DMS53 treated with DMSO at 0.1 percent for 48 hours (cell line): ENCODE data around the gene SHC2.
A peak's percentile ranks its signal among the peaks of the same experiment; 100 is the strongest.
"Not testable (repeated sequence)": the region's sequence is repeated elsewhere in the genome, so short reads cannot be mapped to it uniquely, and the experiment has no call there.

Experiments
- DNase-seq: peaks from one replicate; lab custom pipeline; 2025; ENCODE audit not compliant: unreplicated experiment; lab: John Stamatoyannopoulos, UW

The SHC2 gene

DNA sequence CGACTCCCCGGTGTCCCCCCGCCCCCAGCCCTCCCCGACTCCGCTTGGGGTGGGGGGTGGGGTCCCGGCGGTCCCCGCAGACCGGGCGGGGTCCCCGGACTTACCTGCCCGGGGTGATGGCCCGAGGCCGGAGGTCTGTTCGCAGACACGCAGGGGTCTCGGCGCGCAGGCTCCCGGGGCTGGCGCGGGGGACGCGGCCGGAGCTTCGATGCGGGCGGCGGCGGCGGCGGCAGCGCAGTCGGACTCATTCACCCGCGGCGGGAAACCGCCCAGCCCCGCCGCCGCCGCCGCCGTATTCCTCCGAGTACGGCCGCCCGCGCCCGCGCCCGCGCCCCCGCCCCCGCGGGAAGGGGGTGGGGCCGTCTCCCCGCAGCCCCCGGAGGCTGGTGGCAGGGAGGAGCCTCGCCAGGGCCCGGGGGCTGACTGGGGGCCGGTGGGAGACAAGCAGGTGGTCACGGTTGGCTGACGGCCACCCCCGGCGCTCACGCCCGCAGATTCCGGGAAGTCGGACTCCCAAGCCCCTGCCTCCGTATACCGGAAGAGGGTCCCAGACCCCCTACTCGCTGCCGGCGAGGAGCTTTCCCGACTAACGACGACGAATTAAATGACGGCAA is 51.8 kb downstream of the SHC2 start, which contains the start of gene C2CD4C:
C2CD4C (minus strand) TSS at position 246 of the 614 bp plus-strand sequence. CDS start 786 bp downstream, outside the sequence.
- no peak for DNase-seq

DNA sequence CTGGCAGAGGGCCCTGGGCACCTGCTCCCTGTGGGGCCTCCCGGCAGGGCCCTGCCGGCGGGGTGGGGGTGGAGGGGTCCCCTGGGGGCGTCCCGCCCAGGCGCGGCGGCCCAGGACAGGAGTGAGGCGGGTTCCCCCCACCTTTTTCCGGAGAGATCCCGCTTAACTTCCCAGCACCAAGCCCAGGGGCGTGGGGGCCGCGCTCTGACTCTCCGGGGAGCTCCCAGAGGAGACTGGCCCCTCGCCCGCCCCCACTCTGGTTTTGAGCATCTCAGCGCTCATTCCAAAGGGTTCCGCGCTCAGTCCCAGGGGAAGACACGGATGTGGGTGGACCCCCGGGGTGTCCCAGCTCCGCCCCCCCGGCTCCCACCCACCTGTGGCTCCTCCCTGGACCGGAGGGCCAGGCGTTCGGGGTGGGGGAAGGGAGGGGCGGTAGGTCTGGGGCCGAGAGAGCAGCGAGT is 52.4 kb downstream of the SHC2 start:
- no peak for DNase-seq

DNA sequence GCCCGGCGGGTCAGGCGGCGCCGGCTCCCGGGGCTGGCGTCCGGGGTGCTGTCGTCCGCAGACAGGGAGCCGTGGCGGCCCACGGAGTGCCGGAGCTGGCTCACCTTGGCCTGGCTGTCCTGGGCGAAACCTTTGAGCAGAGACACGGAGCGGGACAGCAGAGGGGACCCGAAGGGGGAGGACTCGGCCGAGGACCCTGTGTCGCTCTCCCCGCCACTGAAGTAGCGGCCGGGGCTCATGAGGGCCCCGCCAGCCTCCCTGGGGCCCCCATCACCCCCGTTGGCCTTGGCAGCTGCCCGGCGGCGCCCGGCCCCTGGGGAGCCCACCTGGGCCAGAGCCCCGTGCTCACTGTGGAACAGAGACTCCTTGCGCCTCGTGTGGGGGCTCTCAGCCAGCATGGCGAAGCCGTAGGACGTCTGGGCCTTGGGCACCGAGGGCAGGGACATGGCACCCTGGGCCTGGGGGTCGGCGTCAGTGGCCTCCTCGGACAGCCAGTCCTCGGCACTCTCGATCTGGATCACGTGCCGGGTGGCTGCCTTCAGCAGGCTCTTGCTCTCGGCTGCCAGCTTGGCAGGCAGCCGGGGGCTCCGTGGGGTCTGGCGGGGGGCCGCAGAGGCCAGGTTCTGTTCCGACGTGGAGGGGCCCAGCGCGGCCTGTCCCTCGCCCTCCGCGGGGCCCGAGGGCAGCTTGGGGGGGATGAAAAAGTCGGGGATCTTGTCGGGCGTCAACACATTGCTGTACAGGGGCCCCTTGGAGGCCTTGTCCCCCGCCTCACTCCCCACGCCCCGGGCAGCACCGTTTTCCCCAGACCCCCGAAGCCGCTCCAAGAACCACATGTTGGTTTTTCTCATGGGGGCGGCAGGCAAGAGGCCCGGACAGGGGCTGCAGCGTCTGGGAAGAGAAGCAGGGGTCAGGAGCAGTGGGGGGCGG is 53.1 kb downstream of the SHC2 start:
- no peak for DNase-seq

DNA sequence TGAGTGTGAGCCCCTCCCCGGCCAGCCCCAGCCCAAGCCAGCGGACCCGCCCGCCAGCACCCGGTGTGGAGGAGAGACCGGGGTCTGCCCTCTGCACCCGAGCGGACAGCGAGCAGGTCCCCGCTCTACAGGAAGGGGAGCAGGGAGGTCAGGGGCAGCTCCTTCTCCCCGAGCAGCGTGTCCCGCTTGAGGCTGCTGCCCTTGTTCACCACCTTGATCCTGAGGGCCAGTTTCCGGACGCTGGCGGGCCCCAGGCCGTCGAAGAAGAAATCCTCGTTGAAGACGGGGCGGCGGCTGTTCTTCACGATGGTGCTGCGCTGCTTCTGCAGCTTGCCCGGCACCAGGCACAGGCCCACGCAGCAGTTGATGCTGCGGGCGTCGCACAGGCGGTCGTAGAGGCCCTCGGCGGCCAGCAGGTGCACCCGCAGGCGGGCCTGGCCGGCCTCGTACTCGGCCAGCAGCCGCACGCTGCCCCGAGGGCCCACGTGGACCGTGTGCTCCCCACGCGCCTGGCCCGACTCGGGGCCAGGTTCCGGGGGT is 53.8 kb downstream of the SHC2 start:
- DNase-seq: no peak

DNA sequence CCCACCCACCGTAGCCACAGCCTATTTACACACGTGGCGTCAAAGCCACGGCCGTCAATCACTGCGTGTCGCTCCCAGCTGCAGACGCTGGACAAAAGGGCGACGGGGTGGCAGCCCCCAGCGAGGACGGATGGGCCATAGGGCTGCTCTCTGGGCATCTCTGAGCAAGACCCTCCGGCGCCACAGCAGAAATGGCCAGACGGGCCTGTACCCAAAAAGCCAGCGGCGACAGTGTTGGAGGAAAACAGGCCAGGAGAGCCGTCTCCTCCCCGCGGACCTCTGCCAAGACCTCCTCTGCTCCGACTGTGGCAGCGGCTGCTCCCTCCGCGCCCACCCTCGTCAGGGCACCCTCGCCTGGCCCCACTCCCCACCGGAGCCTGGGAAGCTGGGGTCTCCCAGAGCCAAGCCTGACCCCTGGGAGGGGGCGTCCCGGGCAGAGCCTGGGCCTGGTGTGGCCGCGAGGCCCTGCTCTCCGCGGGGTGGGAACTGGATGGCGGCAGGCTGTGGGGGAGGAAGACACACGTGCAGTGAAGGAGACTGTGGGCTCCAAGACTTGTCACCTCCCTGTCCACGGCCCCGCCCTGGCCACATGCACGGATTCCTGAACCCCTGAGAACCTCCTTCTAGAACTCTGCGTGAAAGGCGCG is 54.6 kb downstream of the SHC2 start:
- no peak for DNase-seq

DNA sequence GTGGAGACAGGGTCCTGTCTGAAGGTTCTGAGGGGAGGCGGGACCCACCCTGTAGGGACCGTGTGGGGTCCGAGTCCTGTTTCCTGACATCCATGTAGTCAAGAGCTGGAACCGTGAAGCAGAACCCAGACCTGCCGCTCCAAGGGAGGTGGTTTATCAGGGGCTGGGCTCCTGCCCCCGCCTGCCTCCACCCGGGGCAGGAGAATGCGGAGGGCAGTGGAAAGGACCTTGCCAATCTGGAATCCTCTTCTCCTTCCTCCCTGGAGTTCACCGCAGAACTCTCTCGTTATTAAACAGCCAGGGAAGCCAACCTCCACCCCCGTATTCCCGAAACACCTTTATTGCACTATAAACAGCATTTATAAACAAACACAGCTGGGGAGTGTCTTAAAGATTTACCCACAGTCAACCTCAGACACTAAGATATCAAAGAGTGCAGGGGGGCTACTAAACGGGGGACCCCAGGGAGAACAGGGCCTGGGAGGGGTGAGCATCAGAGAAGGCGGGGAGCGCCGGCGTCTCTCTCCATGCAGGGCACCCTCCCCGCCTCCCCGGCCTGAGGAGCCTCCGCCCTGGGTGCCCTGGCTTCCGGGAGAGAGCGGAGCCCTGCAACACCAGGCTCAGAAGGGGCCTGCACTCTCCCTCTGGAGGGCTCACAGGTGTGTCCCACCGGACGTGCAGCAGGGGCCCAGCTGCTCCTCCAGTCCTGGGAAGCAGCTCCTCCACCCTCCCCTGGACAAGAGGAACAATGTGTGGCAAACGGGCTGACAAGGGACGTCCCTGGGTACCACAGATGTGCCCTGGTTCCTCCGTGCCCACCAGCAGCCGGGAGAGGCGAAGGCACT is 55.5 kb downstream of the SHC2 start:
- no peak for DNase-seq

DNA sequence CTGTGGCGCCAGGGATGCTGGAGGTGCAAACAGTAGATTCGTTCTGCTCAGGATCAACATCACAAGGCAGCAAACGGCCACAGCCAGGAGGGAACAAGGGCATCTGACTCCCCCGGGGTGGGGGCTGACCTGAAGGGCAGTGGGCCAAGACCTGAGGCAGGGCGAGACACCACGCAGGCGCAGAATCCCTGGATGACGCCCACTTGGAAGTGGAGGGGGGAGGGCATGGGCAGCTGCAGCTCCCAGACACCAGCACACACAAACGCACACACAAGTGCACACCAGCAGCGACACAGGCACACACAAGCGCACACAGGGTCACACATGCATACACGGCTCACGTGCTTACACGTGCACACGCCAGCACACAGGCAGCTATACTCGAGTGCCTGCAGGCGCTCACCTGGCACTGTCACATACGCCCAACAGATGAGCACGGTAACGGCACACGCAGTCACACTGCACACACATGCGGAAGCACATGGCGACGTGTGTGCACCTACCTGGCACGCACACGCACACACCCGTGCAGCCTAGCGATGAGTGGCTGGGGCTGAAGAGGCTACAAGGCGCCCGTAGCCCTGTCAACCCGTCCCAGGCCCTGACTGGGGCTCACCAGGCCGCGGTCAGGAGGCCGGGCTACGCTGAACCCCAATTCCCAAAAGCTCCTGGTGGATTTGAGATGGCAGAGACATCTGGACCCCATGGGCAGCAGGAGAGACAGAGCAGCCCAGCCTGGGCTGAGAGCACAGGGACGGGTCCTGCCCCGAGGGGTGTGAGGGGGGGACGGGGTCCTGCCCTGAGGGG is 57.4 kb downstream of the SHC2 start:
- no peak for DNase-seq

DNA sequence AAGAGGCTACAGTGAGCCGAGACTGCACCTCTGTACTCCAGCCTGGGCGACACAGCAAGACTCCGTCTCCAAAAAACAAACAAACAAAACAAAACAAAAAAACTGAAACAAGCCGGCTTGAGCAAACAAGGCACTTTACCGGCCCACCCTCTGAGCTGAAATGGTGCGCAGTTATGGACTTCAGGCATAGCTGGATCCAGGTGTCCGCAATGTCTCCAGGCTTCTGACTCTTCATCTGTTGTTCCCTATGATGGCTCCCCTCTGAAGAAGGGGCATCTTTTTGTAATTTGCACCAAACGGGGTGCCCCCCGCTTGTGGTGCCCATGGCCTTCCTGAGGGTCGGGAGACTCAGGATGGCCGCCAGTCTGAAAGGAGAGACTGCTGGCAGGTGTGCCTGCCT is 58.0 kb downstream of the SHC2 start:
- DNase-seq: no peak

DNA sequence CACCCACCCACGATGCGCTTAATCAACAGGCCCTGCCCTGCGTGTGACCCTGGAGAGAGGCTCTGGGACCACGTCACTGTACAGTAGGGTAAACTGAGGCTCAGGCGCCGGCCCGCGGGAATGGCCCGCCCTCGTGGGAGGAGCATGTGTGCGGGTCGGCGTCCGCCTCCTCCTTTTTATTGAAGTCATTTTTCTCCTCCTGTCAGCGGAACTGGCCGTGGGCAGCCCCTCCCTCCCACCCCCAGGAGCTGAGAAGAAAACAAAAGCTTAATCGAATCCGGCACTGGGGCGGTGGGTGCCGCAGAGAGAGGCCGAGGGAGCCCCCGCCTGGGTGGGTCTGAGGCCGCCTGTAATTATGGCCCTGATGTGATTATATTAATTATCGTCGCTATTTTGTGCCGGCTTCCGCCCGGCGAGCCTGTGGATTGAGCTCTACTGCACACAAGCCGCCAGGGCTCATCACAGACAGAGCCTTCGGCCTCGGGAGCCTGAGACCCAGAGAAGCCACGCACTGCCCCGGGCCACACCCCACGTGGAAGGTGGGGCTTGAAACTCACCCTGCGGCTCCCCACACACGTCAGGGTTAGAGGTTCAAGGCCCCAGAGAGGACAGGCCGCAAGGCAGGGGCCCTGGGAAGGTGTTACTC is 58.8 kb downstream of the SHC2 start:
- DNase-seq: no peak

DNA sequence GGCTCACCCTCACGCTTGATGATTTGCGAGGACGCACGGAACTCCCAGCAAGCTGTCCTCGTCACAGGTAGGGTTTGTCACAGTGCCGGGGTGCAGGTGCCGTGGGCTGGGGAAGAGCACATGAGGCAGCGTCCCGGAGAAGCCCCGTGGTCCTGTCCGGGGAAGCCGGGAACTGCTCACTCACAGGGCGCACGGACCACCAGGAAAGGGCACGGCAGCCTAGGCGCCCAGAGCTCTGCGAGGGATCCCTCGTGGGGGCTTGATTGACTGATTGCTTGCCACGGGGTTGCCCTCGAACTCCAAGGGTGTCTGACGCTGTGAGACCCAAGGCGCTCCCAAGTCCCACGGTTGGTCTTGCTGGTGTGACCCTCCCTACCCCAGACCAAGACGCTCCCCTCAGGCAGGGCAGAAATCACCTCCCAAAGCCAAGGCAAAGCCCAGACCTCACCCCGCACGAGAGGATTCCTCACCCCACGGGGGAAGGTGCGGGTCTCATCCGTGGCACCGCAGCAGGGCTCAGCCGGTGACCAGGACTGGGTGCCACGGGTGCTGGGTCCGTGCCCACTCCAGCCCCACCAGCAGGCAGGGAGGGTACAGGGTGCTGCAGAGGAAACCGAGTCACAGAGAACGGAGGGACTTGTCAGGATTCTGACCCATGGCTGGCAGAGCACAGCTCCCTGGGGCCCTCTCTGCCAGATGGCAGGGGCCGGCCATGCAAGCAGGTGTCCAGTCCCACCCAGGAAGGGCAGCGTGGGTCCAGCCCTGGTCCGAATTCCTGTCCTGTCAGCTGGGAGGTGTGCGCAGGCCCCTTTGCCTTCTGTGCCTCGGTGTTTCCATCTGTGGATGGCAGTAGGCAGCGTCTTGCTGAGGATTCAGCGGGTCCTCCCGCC is 59.6 kb downstream of the SHC2 start:
- DNase-seq: peak; percentile 8

DNA sequence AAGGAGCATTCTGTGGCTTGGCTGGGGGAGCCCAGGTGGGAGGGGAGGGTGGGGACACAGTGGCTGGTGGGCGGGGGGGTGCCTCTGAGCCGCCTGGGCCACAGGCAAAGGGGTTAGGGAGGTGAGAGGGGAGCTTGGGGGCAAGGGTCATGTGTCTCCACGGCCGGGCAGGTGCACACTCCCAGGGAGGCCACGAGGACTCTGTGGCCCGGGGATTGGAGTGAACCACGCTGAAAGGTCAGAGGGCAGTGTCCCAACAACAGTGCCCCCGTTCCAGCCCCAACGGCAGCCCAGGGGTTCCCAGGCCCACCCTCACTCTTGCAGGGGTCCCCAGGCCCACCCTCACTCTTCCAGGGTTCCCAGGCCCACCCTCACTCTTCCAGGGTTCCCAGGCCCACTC is 61.5 kb downstream of the SHC2 start:
- DNase-seq: no peak

DNA sequence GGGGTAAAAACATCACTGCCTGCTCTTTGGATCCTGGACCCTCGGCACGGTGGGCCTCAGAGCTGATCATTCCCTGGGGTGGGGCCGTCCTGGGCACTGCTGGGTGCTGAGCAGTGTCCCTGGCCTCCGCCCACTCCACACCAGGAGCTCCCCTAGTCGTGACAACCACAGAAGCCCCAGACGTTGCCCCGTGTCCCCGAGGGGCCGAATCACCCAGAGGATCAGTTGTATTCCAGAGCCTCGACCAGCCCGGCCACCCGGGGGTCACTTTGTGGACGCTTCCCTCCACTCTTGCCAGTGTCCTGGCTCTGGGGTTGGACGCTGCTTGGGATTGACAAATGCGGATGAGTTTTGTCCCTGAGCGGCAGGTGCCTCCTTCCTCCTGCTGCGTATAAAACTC is 62.1 kb downstream of the SHC2 start:
- no peak for DNase-seq

DNA sequence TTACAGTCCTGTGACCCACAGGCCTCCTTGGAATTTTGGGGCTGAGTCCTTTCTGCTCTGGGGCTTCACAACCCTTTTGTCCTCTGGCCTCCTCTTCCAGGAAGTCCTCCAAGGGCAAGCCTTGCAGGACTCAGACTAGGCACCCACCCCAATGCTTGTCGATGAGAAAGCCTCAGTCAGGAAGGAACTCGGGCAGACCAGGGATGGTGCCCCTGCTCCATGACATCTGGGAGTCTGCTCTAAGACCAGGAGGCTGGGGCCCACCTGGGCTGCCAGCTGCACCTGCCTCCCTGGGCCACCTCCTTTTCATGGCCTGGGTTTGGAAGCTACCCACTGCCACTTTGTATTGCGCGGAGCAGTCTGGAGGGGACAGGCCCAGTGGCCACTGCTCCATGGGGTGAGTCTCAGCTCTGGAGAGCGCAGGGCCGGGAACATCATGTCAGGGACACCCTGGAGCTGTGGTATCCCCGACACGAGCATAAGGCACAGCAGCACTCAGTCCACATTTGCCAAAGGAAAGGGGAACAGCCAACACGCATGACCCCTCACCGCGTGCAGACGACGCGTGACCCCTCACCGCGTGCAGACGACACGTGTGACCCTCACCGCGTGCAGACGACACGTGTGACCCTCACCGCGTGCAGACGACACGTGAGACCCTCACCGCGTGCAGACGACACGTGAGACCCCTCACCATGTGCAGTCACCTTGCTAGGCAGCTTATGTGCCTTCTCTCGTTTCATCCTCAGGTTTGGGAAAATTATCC is 62.7 kb downstream of the SHC2 start:
- DNase-seq: no peak

DNA sequence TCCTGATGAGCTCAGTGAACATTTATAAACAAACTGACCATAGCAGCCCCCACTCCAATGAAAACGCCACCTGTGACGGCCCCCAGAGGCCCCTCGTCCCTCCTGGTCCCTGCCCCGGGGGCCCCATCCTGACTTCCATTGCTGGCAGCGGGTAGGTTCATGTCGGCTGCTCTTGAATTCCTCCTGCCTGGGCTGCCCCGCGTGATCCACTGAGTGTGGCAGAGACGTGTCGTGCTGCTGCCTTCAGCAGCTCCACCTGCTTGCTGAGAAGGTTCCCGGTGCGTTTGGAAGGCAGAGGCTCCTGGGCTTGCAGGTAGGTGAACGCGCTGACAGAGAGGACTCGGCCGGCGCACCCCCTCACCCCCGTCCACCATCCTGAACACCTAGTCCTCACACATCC is 63.5 kb downstream of the SHC2 start:
- DNase-seq: no peak

DNA sequence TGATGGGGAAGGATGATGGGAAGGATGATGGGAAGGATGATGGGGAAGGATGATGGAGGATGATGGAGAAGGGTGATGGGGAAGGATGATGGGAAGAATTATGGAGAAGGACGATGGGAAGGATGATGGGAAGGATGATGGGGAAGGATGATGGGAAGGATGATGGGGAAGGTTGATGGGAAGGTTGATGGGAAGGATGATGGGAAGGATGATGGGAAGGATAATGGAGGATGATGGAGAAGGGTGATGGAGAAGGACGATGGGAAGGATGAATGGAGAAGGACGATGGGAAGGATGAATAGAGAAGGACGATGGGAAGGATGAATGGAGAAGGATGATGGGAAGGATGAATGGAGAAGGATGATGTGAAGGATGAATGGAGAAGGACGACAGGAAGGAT is 65.4 kb downstream of the SHC2 start:
- no peak for DNase-seq

DNA sequence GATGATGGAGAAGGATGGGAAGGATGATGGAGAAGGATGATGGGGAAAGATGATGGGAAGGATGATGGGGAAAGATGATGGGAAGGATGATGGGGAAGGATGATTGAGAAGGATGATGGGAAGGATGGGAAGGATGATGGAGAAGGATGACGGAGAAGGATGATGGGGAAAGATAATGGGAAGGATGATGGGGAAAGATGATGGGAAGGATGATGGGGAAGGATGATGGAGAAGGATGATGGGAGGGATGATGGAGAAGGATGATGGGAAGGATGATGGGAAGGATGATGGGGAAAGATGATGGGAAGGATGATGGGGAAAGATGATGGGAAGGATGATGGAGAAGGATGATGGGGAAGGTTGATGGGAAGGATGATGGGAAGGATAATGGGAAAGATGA is 66.0 kb downstream of the SHC2 start:
- DNase-seq: not testable (repeated sequence)

DNA sequence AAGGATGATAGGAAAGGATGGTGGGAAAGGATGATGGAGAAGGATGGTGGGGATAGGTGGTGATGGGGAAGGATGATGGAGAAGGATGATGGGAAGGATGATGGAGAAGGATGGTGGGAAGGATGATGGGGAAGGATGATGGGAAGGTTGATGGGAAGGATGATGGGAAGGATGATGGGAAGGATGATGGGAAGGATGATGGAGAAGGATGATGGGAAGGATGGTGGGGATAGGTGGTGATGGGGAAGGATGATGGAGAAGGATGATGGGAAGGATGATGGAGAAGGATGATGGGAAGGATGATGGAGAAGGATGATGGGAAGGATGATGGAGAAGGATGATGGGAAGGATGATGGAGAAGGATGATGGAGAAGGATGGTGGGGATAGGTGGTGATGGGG is 67.3 kb downstream of the SHC2 start:
- DNase-seq: not testable (repeated sequence)
